AG09309 (cell line): ENCODE data around the gene LIF.
A peak's percentile ranks its signal among the peaks of the same experiment; 100 is the strongest.

Experiments used
- DNase-seq: peaks from one replicate; pipeline ENCODE4 v3.0.0-alpha.2; 2010; ENCODE audit warnings: low read depth
- H3K4me3 ChIP-seq: 2 replicates; pipeline ENCODE4 v1.5.1; 2011; ENCODE audit warnings: mild to moderate bottlenecking, low read depth, low read length, moderate library complexity; ENCODE audit not compliant: control insufficient read depth
- CTCF ChIP-seq: IDR thresholded peaks from 2 replicates; pipeline ENCODE4 v1.5.1; 2011; ENCODE audit warnings: mild to moderate bottlenecking, low read depth, low read length, inconsistent platforms; ENCODE audit not compliant: insufficient read depth, control insufficient read depth; ENCODE audit errors: missing control alignments

Gene LIF

GRCh38 chr22:30265131-30265720, 18.7 kb upstream of the LIF start:
- no peak for DNase-seq
- TF ChIP-seq CTCF: no peak
- no peak overlapping the region for H3K4me3 ChIP-seq

GRCh38 chr22:30263883-30264282, 17.3 kb upstream of the LIF start:
- TF ChIP-seq CTCF: no peak
- DNase-seq: no peak
- no peak overlapping the region for H3K4me3 ChIP-seq

- peak; percentile 92 for TF ChIP-seq CTCF
- no peak for DNase-seq
- peak overlapping the region; percentile 17 for H3K4me3 ChIP-seq
These were observed 16.6 kb upstream of the LIF start for GRCh38 chr22:30262917-30263741.

- TF ChIP-seq CTCF: no peak
- DNase-seq: no peak
- no peak overlapping the region for H3K4me3 ChIP-seq
These were observed 15.6 kb upstream of the LIF start for GRCh38 chr22:30262112-30262511.

- DNase-seq: no peak
- H3K4me3 ChIP-seq: no peak overlapping the region
- TF ChIP-seq CTCF: no peak
These were observed 14.6 kb upstream of the LIF start for GRCh38 chr22:30261134-30261533.

- TF ChIP-seq CTCF: no peak
- DNase-seq: no peak
- H3K4me3 ChIP-seq: no peak overlapping the region
These were observed 14.1 kb upstream of the LIF start for GRCh38 chr22:30260682-30261081.
